Testis (tissue), 3 donors: ENCODE results near the gene BACH2. TPM values are rescaled to one million over a fixed set of nuclear protein-coding genes. Genes with fewer than 3 reads are reported as not detected.

ENCODE experiments used
- DNase-seq: peaks from one replicate; pipeline ENCODE4 v3.0.0-alpha.2; 2019
- H3K27ac ChIP-seq, 2 donors: fragments of 200-600 bp; sonication (generic); one replicate each; pipeline ENCODE4 v1.5.1; 2019
- H3K27me3 ChIP-seq: fragments of 200-600 bp; sonication (generic); one replicate; pipeline ENCODE4 v1.5.1; 2019
- H3K36me3 ChIP-seq: fragments of 200-600 bp; sonication (generic); one replicate; pipeline ENCODE4 v1.5.1; 2017; ENCODE audit warnings: low read depth; ENCODE audit errors: missing control alignments
- H3K4me1 ChIP-seq: fragments of 200-600 bp; sonication (generic); one replicate; pipeline ENCODE4 v1.5.1; 2019
- H3K4me3 ChIP-seq, 2 donors: fragments of 200-600 bp; sonication (generic); one replicate each; pipeline ENCODE4 v1.5.1; 2017 to 2019
- H3K9me3 ChIP-seq: fragments of 200-600 bp; sonication (generic); one replicate; pipeline ENCODE4 v1.5.1; 2017
- POLR2A ChIP-seq: fragments of 450-650 bp; IDR thresholded peaks from one replicate; pipeline ENCODE4 v1.6.1; 2017; ENCODE audit warnings: antibody characterized with exemption, mild to moderate bottlenecking, moderate library complexity
- WGBS, 2 donors: methylation state at CpG; one replicate each; pipeline ENCODE4 v1.1.5; 2018; 5-methylcytosine and 5-hydroxymethylcytosine counted together
- intact Hi-C: fragments of 100-400 bp; cut with DNase I; formaldehyde crosslinking; loops from one replicate; pipeline ENCODE4 v1.15.1; 2023; ENCODE audit warnings: low total_unique reads
- polyA plus RNA-seq: library from polyadenylated mRNA; stranded (reverse); fragments of 350-450 nt; fragmentation: Illumina TruSeq; extraction: RNeasy Lipid Tissue Mini Kit (QIAGEN cat#74804); gene quantifications from one replicate; pipeline ENCODE4 v1.2.3, GENCODE V29; 2014; ENCODE audit warnings: low read depth, low replicate concordance; ENCODE audit not compliant: insufficient read depth
- total RNA-seq, 2 donors: library from RNA; depleted of rRNA; stranded (reverse); fragments of >200 nt; gene quantifications; one replicate each; pipeline ENCODE4 v1.2.3, GENCODE V29; 2016
- TF ChIP-seq, protein P1 (sequence below), 3 experiments: fragments of 450-650 bp in 2 of 3; fragments of 200-600 bp in 1 of 3; sonication (generic) in 1 of 3; IDR thresholded peaks; one replicate each; pipeline ENCODE4 v1.5.1; 2016 to 2019; ENCODE audit warnings: antibody characterized with exemption in 3 of 3, mild to moderate bottlenecking in 2 of 3, moderate library complexity in 1 of 3

BACH2 gene
- total and polyA plus RNA-seq, 3 donors from 2014 or later = 5.0 to 8.3 (median 6.5) TPM

DNA sequence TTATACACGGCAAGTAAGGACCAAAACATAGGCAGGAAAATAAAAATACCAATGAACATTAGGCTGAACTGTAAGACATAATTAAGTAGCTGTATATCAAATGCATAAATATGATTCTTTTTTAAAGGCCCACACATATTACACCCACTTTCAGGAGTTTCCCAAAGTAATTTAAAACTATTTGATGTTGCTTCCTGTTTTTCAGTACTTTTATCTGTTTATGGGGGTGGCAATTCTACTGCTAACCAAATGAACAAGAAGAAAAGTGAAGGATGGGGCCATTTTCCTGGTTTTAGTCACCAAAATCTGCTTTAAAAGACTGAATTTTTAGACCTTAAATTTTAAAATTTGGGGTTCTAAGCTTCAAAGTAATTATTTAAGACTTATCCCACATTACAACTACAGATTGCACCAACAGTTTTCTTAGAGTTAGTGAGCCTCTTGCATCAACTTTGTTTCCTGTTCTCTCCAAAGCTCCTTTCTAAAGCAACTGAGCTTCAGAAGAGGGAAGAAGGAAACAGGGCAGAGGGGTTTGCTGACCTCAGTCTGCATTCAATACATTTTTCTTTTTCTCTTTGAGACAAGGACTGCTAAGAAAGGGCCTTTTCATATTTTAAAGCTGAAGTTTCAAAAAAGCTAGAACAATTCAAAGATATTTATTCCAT is 191.0 kb downstream of the BACH2 start:
- 54 to 57% methylated on average over 1 of the region's 1 CpG for WGBS, 2 donors
- no peak overlapping the region for H3K27ac ChIP-seq
- DNase-seq = no peak
- intact Hi-C loops = no loop called here
- H3K36me3 ChIP-seq = no peaks in the 10 kb centered on the region
- TF ChIP-seq POLR2A = no peak
- TF ChIP-seq, protein P1, sequence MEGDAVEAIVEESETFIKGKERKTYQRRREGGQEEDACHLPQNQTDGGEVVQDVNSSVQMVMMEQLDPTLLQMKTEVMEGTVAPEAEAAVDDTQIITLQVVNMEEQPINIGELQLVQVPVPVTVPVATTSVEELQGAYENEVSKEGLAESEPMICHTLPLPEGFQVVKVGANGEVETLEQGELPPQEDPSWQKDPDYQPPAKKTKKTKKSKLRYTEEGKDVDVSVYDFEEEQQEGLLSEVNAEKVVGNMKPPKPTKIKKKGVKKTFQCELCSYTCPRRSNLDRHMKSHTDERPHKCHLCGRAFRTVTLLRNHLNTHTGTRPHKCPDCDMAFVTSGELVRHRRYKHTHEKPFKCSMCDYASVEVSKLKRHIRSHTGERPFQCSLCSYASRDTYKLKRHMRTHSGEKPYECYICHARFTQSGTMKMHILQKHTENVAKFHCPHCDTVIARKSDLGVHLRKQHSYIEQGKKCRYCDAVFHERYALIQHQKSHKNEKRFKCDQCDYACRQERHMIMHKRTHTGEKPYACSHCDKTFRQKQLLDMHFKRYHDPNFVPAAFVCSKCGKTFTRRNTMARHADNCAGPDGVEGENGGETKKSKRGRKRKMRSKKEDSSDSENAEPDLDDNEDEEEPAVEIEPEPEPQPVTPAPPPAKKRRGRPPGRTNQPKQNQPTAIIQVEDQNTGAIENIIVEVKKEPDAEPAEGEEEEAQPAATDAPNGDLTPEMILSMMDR (IDR thresholded peaks at IDR 0.05) = no peak
- H3K27me3 ChIP-seq = no peaks in the 10 kb centered on the region
- no peaks in the 10 kb centered on the region for H3K9me3 ChIP-seq
- H3K4me1 ChIP-seq = no peaks in the 10 kb centered on the region
- no peak overlapping the region for H3K4me3 ChIP-seq

DNA sequence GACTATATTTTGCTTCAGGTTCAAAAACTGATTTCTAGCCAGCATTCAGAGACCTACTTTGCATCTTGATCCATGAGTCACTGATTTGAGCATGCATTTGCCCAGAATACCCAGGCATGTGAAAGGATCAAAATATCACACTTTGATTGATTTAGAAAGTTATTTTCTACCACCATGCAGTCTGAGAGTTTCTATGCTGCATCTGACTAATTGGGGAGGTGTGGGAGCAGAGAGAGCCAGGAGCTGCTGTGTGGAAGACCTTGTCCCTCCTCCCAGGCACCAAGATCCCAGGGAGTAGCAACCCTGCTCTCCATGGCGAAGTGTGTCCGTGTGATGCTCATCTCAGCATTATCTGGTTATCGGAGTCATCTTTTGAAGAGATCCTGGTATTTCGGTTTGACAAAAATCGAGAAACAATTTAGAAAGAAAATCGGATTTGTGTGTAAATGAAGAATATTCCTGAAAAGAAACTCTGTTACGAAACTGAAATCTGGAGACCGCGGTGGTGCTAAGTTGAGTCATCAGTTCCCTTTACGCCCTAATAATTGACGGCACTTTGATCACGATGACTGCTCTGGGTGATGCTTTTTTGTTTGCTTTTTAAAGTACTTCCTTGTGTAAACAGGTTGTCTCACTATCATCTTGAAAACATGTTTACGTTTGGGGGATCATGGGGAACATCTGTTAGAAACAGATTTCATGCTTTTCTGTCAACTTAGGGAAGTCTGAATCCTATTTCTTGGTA is 193.4 kb downstream of the BACH2 start:
- no peaks in the 10 kb centered on the region for H3K4me1 ChIP-seq
- DNase-seq = no peak
- H3K9me3 ChIP-seq = no peaks in the 10 kb centered on the region
- TF ChIP-seq, protein P1 (IDR thresholded peaks at IDR 0.05) = no peak
- TF ChIP-seq POLR2A = no peak
- intact Hi-C loops = no loop called here
- no peaks in the 10 kb centered on the region for H3K36me3 ChIP-seq
- H3K4me3 ChIP-seq = no peak overlapping the region
- 86 to 90% methylated on average over 13 of the region's 13 CpGs for WGBS, 2 donors
- H3K27me3 ChIP-seq = no peaks in the 10 kb centered on the region
- H3K27ac ChIP-seq = no peak overlapping the region

DNA sequence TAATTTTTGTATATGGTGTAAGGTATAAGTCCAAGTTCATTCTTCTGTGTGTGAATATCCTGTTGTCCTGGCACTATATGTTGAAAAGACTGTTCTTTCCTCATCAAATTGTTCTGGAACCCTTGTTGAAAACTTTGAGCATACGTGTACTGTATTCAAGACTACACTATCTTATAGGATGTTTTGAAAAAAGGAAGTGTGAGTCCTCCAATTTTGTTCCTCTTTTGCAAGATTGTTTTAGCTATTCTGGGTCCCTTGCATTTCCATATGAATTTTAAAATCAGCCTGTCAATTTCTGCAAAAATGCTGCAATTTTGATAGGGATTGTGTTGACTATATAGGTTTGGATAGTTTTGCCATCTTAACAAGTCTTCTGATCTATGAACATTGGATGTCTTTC is 195.2 kb downstream of the BACH2 start:
- intact Hi-C loops = no loop called here
- WGBS, 2 donors = 87 to 96% methylated on average over 1 of the region's 1 CpG

DNA sequence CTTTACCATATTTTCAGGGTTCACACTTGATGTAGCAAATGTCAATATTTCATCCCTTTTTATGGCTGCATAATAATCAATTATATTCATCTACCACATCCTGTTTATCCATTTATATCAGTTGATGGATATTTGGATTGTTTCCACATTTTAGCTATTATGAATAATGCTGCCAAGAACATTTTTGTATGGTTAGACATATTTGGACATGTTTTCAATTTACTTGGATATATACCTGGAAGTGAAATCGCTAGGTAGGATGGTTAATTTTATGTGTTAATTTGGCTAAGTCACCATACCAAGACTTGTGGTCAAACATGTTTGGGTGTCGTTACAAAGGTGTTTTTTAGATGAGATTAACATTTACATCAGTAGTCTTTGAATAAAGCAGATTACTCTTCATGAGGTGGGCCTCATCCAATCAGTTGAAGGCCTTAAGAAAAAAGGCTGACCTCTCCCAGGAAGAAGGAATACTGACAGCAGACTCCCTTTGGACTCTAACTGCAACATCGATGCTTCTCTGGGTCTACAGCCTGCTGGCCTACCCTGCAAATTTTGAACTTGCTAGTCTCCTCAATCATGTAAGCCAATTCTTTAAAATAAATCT is 196.5 kb downstream of the BACH2 start:
- H3K4me1 ChIP-seq = no peaks in the 10 kb centered on the region
- no peak for TF ChIP-seq POLR2A
- TF ChIP-seq, protein P1 (IDR thresholded peaks at IDR 0.05) = no peak
- H3K27me3 ChIP-seq = no peaks in the 10 kb centered on the region
- WGBS, 2 donors = 93 to 96% methylated on average over 3 of the region's 3 CpGs
- no peaks in the 10 kb centered on the region for H3K9me3 ChIP-seq
- no peaks in the 10 kb centered on the region for H3K36me3 ChIP-seq
- no peak overlapping the region for H3K4me3 ChIP-seq
- no peak overlapping the region for H3K27ac ChIP-seq
- DNase-seq = no peak
- intact Hi-C loops = no loop called here

More for the DNA sequence above, 195.2 kb downstream of the BACH2 start:
- Histone ChIP-seq H3K36me3 (no peaks in the 10 kb centered on the region), H3K27me3 (no peaks in the 10 kb centered on the region), H3K4me3 (no peak overlapping the region), H3K27ac (no peak overlapping the region), H3K4me1 (no peaks in the 10 kb centered on the region), H3K9me3 (no peaks in the 10 kb centered on the region)
- no peak for DNase-seq
- no peak for TF ChIP-seq POLR2A
- TF ChIP-seq, protein P1 (IDR thresholded peaks at IDR 0.05) = no peak
